Muscle layer of duodenum (tissue), 2 donors: ENCODE measurements around the gene DSG1.

Experiments used
- H3K27ac ChIP-seq: one replicate; pipeline ENCODE4 v1.7.0; 2013; ENCODE audit warnings: mild to moderate bottlenecking, low read length
- H3K27me3 ChIP-seq: one replicate; pipeline ENCODE4 v1.7.0; 2013; ENCODE audit warnings: low read depth, mild to moderate bottlenecking, control low read depth, low read length
- H3K36me3 ChIP-seq, 2 donors: one replicate each; pipeline ENCODE4 v1.7.0; 2013; ENCODE audit warnings: low read length in 2 of 2, control low read depth in 1 of 2, mild to moderate bottlenecking in 1 of 2; ENCODE audit not compliant: insufficient read depth in 2 of 2, control insufficient read depth in 1 of 2
- H3K4me1 ChIP-seq, 2 donors: one replicate each; pipeline ENCODE4 v1.7.0; 2013; ENCODE audit warnings: low read length in 2 of 2, mild to moderate bottlenecking in 2 of 2, control low read depth in 1 of 2, moderate library complexity in 1 of 2; ENCODE audit not compliant: insufficient read depth in 2 of 2, control insufficient read depth in 1 of 2
- H3K4me3 ChIP-seq, 2 donors: one replicate each; pipeline ENCODE4 v1.7.0; 2013; ENCODE audit warnings: low read length in 2 of 2, low read depth in 1 of 2, mild to moderate bottlenecking in 1 of 2
- H3K9me3 ChIP-seq, 2 donors: one replicate each; pipeline ENCODE4 v1.7.0; 2013; ENCODE audit warnings: low read length in 2 of 2, control low read depth in 1 of 2, mild to moderate bottlenecking in 1 of 2; ENCODE audit not compliant: control insufficient read depth in 1 of 2
- donor health status: healthy.

Gene DSG1

DNA sequence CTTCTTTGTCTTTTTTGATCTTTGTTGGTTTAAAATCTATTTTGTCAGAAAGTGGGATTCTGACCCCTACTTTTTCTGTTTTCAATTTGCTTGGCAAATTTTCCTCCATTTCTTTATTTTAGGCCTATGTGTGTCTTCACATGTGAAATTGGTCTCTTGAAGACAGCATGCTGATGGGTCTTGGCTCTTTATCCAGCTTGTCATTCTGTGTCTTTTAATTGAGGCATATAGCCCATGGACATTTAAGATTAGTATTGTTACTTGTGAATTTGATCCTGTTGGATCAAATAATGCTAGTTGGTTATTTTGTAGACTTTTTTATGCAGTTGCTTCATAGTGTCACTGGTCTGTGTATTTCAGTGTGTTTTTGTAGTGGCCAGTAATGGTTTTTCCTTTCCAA is 26.3 kb upstream of the DSG1 start:
- H3K9me3 ChIP-seq: peaks cover 3 to 9% of the 10 kb centered on the region in 2 donors
- H3K27me3 ChIP-seq: no peaks in the 10 kb centered on the region
- no peaks in the 10 kb centered on the region for H3K36me3 ChIP-seq
- no peaks in the 10 kb centered on the region for H3K4me1 ChIP-seq
- no peak overlapping the region for H3K4me3 ChIP-seq
- no peak overlapping the region for H3K27ac ChIP-seq

DNA sequence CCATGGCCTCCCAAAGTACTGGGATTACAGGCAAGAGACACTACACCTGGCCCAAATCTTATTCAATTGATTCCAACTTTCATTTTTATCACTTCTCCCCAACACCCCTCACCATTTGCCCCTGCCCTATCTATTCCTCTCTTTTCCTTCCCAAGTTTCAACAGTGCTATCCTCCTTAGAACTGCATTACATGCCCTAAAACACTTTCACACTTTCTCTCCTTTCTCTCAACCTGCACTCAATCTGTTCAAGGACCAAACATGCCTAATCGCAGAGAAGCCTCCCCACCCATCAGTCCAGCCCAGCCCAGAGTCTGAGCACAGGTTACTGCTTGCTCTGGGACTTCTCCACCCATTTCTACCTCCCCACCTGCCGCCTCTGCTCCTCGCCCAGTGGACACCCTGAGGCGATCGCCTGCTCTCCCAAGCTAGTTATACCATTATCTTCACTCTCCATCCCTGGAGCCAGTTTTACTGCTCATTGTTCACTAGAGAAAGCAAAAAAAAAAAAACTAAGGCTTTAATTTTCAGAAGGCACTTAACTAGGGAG is 23.7 kb upstream of the DSG1 start:
- no peaks in the 10 kb centered on the region for H3K4me1 ChIP-seq
- H3K27ac ChIP-seq: no peak overlapping the region
- no peaks in the 10 kb centered on the region for H3K27me3 ChIP-seq
- no peaks in the 10 kb centered on the region for H3K36me3 ChIP-seq
- H3K4me3 ChIP-seq: no peak overlapping the region
- H3K9me3 ChIP-seq: peaks cover 3 to 5% of the 10 kb centered on the region in 2 donors

DNA sequence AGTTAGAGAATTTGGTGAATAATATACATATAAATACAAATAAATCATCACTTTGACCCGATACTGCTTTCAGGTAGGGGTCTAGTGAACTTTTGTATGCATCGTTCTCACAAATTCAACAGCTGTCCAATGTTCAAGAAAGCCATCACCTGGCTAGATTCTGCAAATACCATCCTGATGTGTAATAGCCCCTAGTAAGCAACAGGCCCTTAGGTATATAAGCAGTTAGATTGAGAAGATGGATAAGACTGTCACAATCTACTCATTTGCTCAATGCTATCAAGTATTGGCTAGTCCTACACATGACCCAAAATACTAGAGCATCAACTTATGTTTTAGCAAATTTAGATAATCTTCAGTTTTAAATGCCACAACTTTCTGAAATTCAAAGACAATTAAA is 20.7 kb upstream of the DSG1 start:
- Histone ChIP-seq H3K27ac (no peak overlapping the region), H3K27me3 (no peaks in the 10 kb centered on the region), H3K9me3 (peaks cover 0 to 1% of the 10 kb centered on the region in 2 donors), H3K4me1 (no peaks in the 10 kb centered on the region), H3K36me3 (no peaks in the 10 kb centered on the region), H3K4me3 (no peak overlapping the region)

DNA sequence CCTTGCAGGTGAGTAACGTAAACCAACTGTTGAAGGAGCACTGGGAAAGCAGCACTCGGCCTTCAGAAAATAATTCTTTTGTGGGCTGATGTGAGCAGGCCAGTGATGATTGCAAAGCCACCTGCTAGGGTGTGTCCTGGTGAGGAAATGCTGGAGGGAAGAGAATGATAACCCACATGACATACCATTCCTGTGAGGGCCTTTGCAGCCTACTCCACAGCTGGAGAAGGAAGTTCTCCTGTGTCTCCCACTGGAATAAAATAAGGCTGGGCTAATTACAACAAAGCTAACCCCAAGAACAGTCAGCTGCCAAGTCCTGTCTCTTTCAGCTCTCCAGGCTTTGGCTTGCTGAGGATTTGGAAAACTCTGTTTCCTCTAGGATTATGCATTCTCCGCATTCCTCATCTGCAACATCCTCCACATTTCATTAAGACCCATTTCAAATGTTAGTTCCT is 16.7 kb upstream of the DSG1 start:
- Histone ChIP-seq H3K9me3 (no peaks in the 10 kb centered on the region), H3K4me1 (no peaks in the 10 kb centered on the region), H3K4me3 (no peak overlapping the region), H3K27me3 (no peaks in the 10 kb centered on the region), H3K36me3 (no peaks in the 10 kb centered on the region), H3K27ac (no peak overlapping the region)

DNA sequence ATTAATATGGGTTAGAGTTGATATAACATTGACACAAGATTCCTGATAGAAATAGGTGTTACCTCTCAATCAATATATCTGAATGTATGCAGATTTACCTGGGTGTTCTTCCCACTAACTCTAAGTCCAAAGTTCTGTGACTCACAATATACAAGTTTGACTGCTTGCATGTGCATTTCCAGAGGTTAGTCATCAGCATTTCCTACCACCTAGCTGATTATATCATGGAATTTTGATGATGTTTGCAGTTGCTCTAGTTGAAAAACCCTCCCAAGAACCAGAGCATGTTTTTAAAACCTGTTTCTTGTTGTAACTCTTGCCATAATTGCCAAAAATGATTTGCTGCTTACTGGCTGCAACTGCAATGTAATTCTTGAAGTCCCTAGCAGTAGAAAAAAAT is 15.0 kb upstream of the DSG1 start:
- H3K27ac ChIP-seq: no peak overlapping the region
- no peaks in the 10 kb centered on the region for H3K36me3 ChIP-seq
- H3K4me3 ChIP-seq: no peak overlapping the region
- no peaks in the 10 kb centered on the region for H3K27me3 ChIP-seq
- no peaks in the 10 kb centered on the region for H3K4me1 ChIP-seq
- H3K9me3 ChIP-seq: no peaks in the 10 kb centered on the region

DNA sequence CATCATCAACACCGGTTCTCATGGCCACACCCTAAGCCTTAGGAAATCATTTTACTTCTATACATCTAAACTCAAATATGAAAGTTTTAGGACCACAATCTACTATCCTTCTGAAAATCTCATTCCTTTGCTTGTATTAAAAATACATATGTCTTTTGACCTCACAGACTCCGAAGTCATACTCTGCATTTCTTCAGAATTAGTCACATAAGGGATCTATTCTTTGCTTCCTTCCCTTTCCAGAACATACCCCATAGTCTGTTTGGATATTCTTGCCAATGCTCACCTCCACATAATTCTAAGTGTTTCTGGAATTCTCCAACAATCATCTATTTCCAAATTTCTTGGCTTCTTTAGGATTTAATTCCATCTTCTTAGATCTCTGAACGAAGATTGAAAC is 14.2 kb upstream of the DSG1 start:
- Histone ChIP-seq H3K27me3 (no peaks in the 10 kb centered on the region), H3K36me3 (no peaks in the 10 kb centered on the region), H3K4me1 (no peaks in the 10 kb centered on the region), H3K4me3 (no peak overlapping the region), H3K27ac (no peak overlapping the region), H3K9me3 (no peaks in the 10 kb centered on the region)

DNA sequence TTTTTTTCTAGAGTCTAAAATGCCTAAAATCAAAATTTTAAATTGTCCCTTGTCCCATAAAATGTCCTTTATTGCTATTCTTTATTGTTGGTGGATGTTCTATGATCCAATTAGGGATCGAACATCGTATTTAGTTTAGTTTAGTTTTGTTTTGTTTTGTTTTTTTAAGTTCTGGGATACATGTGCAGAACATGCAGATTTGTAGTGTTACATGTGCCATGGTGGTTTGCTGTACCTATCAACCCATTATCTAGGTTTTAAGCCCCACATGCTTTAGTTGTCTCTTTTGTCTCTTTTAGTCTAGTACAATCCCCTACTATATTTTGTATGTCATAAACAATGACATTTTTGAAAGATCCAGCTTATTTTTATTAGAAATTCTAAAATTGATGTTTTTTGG is 8.8 kb upstream of the DSG1 start:
- H3K27me3 ChIP-seq: no peaks in the 10 kb centered on the region
- H3K4me1 ChIP-seq: no peaks in the 10 kb centered on the region
- H3K36me3 ChIP-seq: no peaks in the 10 kb centered on the region
- no peaks in the 10 kb centered on the region for H3K9me3 ChIP-seq
- H3K4me3 ChIP-seq: no peak overlapping the region
- H3K27ac ChIP-seq: no peak overlapping the region

DNA sequence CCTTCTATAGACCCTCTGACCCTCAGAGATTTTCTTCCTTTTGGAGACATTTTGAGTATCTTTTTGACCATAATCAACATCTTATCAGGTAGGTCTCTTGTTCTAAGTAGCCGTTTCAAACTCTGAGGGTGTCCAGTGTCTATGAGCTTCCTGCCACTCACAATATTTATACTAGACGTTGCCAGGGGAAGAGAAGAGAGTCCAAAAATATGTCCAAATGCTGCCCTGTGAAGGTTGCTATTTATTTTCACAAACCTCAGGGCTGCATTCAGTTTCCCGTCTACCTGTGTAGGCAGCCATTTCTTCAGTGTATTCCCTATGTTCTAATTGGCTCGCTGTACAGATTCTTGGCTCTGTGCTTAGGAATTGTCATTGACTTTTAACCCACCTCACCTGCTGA is 986 bp upstream of the DSG1 start:
- Histone ChIP-seq H3K36me3 (no peaks in the 10 kb centered on the region), H3K4me3 (no peak overlapping the region), H3K4me1 (no peaks in the 10 kb centered on the region), H3K9me3 (no peaks in the 10 kb centered on the region), H3K27ac (no peak overlapping the region), H3K27me3 (no peaks in the 10 kb centered on the region)

DNA sequence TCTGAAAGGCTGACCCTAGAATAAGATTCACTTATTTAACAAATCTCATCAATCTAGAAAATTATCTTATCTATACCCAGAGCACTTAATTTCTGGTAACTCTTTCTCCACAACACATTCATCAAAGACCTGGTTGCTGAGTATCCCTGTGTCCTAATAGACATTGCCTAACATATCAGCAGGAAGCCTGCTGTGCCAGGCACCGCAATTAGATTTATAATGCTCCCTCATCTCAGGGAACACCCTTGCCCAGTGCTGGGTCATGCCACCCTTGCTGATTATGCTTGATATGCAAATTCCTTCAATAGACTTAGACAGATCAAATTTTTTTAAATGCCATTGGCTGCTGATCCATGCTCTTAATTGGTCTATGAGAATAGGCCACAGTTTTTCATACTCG is 3.8 kb downstream of the DSG1 start:
- no peaks in the 10 kb centered on the region for H3K4me1 ChIP-seq
- H3K4me3 ChIP-seq: no peak overlapping the region
- no peak overlapping the region for H3K27ac ChIP-seq
- no peaks in the 10 kb centered on the region for H3K9me3 ChIP-seq
- H3K36me3 ChIP-seq: no peaks in the 10 kb centered on the region
- no peaks in the 10 kb centered on the region for H3K27me3 ChIP-seq

DNA sequence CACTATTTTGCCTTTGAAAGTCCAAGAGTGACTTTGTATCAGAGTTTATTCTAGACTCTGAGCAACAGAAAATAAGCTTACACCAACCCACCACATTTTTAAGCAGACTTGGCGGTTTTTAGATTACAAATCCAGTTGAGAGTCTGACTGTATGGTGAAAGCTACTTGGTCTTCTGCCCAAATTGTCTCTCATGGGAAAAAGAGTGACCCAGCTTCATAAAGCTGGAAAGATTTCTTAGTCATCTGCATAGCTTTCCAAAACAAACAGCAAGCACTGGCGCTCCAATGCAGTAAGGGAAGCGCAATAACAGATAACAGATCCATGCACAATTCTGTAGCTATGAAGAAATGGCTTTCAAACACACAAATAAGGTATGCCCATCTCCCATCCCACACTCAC is 7.1 kb downstream of the DSG1 start:
- H3K4me1 ChIP-seq: no peaks in the 10 kb centered on the region
- H3K36me3 ChIP-seq: no peaks in the 10 kb centered on the region
- H3K27me3 ChIP-seq: no peaks in the 10 kb centered on the region
- H3K9me3 ChIP-seq: no peaks in the 10 kb centered on the region
- no peak overlapping the region for H3K27ac ChIP-seq
- H3K4me3 ChIP-seq: no peak overlapping the region

DNA sequence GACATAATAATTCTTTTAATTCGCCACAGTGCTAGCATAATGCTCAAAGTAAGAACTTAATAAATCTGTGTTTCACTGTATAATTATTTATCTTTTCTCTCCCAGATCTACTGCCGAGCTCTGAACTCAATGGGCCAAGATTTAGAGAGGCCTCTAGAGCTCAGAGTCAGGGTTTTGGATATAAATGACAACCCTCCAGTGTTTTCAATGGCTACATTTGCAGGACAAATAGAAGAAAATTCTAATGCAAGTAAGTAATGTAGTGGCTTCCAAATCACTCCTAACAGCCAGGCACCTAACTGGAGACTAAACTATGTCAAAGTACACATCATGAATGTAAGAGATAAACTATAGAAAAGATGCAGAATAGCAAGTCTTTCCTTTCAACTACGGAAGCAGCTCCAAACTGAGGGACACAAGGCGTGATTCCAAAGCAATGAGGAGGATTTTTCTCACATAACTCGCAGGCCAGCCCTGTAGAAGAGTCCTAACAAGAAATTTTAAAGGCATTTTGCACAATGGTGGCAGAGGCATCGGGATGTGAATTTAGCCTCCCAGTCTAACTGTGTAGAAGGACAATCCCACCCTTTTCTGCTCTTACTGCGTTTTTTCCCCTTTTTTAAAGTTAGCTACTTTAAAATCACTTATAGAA is 12.0 kb downstream of the DSG1 start:
- Histone ChIP-seq H3K4me1 (no peaks in the 10 kb centered on the region), H3K4me3 (no peak overlapping the region), H3K27me3 (no peaks in the 10 kb centered on the region), H3K9me3 (no peaks in the 10 kb centered on the region), H3K27ac (no peak overlapping the region), H3K36me3 (no peaks in the 10 kb centered on the region)

DNA sequence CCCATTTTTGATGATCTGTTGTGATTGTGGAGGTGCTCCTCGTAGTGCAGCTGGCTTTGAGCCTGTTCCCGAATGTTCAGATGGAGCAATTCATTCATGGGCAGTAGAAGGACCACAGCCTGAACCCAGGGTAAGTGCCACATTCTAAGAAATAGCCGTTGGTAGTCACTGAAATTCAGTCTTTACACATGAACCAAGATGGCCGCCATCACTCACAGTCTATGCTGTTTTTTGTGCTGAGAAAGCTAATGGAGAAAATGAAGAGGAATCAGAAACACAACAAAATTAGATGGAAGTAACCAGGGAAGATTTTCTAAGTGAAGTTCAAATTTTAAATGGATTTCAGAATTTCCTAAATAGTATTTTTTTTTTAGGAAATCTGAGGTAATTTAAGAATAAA is 25.5 kb downstream of the DSG1 start:
- Histone ChIP-seq H3K4me1 (no peaks in the 10 kb centered on the region), H3K27me3 (no peaks in the 10 kb centered on the region), H3K27ac (no peak overlapping the region), H3K4me3 (no peak overlapping the region), H3K36me3 (no peaks in the 10 kb centered on the region), H3K9me3 (no peaks in the 10 kb centered on the region)
